Raji (cell line): Measurements from ENCODE around the gene THAP10.

ENCODE experiments used
- POLR2A ChIP-seq: IDR thresholded peaks from 2 replicates; pipeline ENCODE4 v1.6.1; 2011; ENCODE audit warnings: low read depth, low read length, control low read depth; ENCODE audit not compliant: insufficient read depth

The THAP10 gene

GRCh38 chr15:70892002-70892911 lies at the start of gene THAP10, which contains the start of gene LRRC49:
Gene THAP10, minus strand, starts transcription at chr15:70892433. Its CDS starts 161 bp downstream, at chr15:70892272.
Gene LRRC49, plus strand, starts transcription at chr15:70892826. Its CDS starts 69 bp downstream, at chr15:70892895.
- TF ChIP-seq POLR2A = no peak

GRCh38 chr15:70936326-70936725 lies 44.1 kb upstream of the THAP10 start:
- TF ChIP-seq POLR2A = no peak

GRCh38 chr15:70935631-70936030 lies 43.4 kb upstream of the THAP10 start:
- no peak for TF ChIP-seq POLR2A

GRCh38 chr15:70933411-70933810 lies 41.2 kb upstream of the THAP10 start:
- TF ChIP-seq POLR2A = no peak

GRCh38 chr15:70932397-70932796 lies 40.2 kb upstream of the THAP10 start:
- no peak for TF ChIP-seq POLR2A

GRCh38 chr15:70931821-70932220 lies 39.6 kb upstream of the THAP10 start:
- TF ChIP-seq POLR2A = no peak

DNA sequence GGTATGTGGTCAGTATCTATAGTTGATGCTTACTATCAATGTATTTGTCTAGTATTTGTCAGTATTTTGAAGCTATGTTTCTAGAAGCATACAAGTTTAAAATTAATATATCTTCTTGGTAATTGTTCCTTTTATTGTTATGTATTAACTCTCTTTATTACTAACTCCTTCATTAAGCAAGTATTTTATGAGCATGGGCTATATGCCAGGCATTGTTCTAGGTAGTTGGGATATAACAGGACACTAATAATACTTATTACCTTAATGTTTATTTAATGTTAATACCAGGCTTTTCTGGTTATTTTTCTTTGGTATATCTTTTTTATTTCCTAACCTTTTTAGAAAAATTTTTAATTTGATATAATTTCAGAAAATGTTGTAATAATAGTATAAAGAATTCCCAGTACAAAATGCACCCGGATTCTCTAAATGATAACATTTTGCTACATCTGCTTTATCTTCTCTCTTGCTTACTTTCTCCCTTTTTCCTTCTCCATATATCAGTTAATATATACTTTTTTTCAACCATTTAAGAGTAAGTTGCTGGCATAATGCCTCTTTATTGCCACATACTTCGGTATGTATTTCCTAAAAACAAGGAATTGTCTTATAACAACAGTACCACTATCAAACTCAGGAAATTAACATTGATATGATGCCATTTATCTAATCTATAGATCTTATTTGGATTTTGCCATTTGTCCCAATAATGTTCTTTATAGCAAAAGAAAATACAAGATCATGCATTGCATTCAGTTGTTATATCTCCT lies 31.3 kb upstream of the THAP10 start:
- TF ChIP-seq POLR2A = no peak

- no peak for TF ChIP-seq POLR2A
Observed at GRCh38 chr15:70922119-70922518, 29.9 kb upstream of the THAP10 start.

DNA sequence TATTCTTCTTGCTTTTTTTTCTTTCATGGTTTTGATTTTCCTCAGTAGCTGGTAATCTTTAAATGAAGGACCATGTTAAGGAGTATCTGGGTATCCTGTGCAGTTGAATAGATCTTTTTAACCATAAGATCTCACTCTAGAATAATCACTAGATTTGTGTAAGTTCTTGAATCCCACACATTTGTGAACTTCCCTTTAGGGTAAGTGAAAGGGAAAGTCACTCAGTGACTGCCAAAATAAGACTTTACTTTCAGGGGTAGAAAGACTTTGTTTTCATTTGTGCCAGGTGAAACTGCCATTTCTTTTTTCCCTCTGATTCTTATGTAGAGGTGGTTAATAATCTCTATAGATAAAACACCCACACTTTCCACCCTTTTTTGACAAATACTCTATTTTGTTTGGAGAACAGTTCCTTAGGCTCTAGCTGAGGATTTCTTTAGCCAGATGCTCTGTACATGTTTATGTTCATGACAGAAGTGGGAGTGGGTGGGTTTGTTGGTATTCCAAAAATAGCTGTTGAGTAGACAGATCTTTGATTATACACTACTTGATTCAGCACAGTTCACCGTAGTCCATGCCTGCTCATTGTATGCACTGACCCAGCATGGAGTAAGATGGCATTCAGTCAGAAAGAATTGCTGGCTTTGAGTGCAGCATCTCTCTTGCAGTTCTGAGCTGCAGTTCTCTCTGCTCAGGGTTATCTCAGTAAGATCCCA lies 28.9 kb upstream of the THAP10 start:
- TF ChIP-seq POLR2A = no peak

GRCh38 chr15:70917955-70918354 lies 25.7 kb upstream of the THAP10 start:
- no peak for TF ChIP-seq POLR2A

- TF ChIP-seq POLR2A = no peak
Observed at GRCh38 chr15:70916531-70916930, 24.3 kb upstream of the THAP10 start.

GRCh38 chr15:70912187-70912586 lies 20.0 kb upstream of the THAP10 start:
- TF ChIP-seq POLR2A = no peak

DNA sequence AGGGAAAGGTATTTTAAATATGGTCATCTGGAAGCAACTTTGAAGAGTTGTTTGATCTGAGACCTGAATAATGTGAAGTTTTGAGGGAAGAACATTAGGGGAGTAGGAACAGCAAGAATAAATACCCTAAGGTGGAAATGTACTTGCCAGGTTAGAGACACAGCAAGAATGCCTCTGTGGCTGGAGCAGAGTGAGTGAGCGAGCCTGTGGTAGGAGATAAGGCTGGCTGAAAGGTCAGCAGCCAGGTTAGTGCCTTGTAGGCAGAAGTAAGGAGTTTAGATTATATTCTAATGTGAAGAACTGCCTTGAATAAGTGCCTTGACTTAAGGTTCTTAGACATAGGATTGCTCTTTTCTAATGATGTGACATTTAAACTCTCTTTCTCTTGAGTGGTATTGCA lies 18.7 kb upstream of the THAP10 start:
- TF ChIP-seq POLR2A = no peak

- no peak for TF ChIP-seq POLR2A
Observed at GRCh38 chr15:70907784-70908471, 15.7 kb upstream of the THAP10 start.

- no peak for TF ChIP-seq POLR2A
Observed at GRCh38 chr15:70906842-70907241, 14.6 kb upstream of the THAP10 start.
